AG04449 (cell line): ENCODE results near the gene JAK2.

Experiments
- CTCF ChIA-PET: fragments of 350-600 bp; formaldehyde crosslinking; extraction: SDS; loops from one replicate; lab custom pipeline; 2021; ENCODE audit warnings: antibody characterized with exemption; lab: Yijun Ruan, JAX
- POLR2A ChIA-PET: fragments of 400-600, 350-600 bp; formaldehyde crosslinking; extraction: SDS; loops from one replicate; lab custom pipeline; 2020; ENCODE audit warnings: antibody characterized with exemption, inconsistent platforms; lab: Yijun Ruan, JAX
- DNase-seq: peaks from one replicate; pipeline ENCODE4 v3.0.0-alpha.2; 2010; ENCODE audit warnings: low read depth, low spot score
- H3K4me3 ChIP-seq: 2 replicates; pipeline ENCODE4 v1.5.1; 2011; ENCODE audit warnings: low read depth, mild to moderate bottlenecking, control low read depth, low read length
- CTCF ChIP-seq: IDR thresholded peaks from one replicate; pipeline ENCODE4 v1.5.1; 2011; ENCODE audit warnings: mild to moderate bottlenecking, moderate library complexity, low read length, control low read depth, inconsistent platforms; ENCODE audit not compliant: insufficient read depth; ENCODE audit errors: missing control alignments

Gene JAK2

GRCh38 chr9:5042661-5043178, 57.6 kb downstream of the JAK2 start:
- TF ChIP-seq CTCF, result no peak
- POLR2A ChIA-PET, result no interaction called here
- CTCF ChIA-PET, result no interaction called here

GRCh38 chr9:5043381-5043780, 58.3 kb downstream of the JAK2 start:
- CTCF ChIA-PET, result interaction anchor here (0.9 kb wide), 1 partner anchor 56 kb away, joined by 3 read pairs; no protein-coding TSS in a partner anchor
- no peak overlapping the region for H3K4me3 ChIP-seq
- POLR2A ChIA-PET, result no interaction called here

More at GRCh38 chr9:5042661-5043178, 57.6 kb downstream of the JAK2 start:
- DNase-seq, result no peak
- H3K4me3 ChIP-seq, result no peak overlapping the region

GRCh38 chr9:5044160-5044559, 59.1 kb downstream of the JAK2 start:
- no peak overlapping the region for H3K4me3 ChIP-seq
- no peak for TF ChIP-seq CTCF
- CTCF ChIA-PET, result interaction anchor here (0.9 kb wide), 1 partner anchor 57 kb away, joined by 3 read pairs; no protein-coding TSS in a partner anchor
- POLR2A ChIA-PET, result no interaction called here
- DNase-seq, result no peak

More at GRCh38 chr9:5043381-5043780, 58.3 kb downstream of the JAK2 start:
- DNase-seq, result no peak
- no peak for TF ChIP-seq CTCF

- DNase-seq, result peak; percentile 40
- no peak overlapping the region for H3K4me3 ChIP-seq
- POLR2A ChIA-PET, result no interaction called here
- no peak for TF ChIP-seq CTCF
- CTCF ChIA-PET, result no interaction called here
Measured at GRCh38 chr9:5052838-5053237, 67.8 kb downstream of the JAK2 start.

GRCh38 chr9:5062631-5063030, 77.6 kb downstream of the JAK2 start:
- no peak overlapping the region for H3K4me3 ChIP-seq
- POLR2A ChIA-PET, result no interaction called here
- TF ChIP-seq CTCF, result no peak
- CTCF ChIA-PET, result interaction anchor here (0.7 to 0.8 kb wide), 2 partner anchors 17 to 301 kb away, joined by 3 to 4 read pairs; no protein-coding TSS in a partner anchor
- DNase-seq, result no peak

- DNase-seq, result no peak
- no peak for TF ChIP-seq CTCF
- H3K4me3 ChIP-seq, result no peak overlapping the region
- CTCF ChIA-PET, result no interaction called here
- POLR2A ChIA-PET, result no interaction called here
Measured at GRCh38 chr9:5072871-5073270, 87.8 kb downstream of the JAK2 start.
